ENCODE results near the gene CMTM8.

The CMTM8 gene

GRCh38 chr3:32316976-32317375 lies 78.5 kb downstream of the CMTM8 start:
- H3K4me3 ChIP-seq: no peak overlapping the region
- no peak for TF ChIP-seq CTCF (IDR thresholded peaks at IDR 0.05)
- no peak overlapping the region for H3K27ac ChIP-seq
- DNase-seq (ENCODE audit: low spot score): no peak

GRCh38 chr3:32319607-32320006 lies 81.1 kb downstream of the CMTM8 start:
- DNase-seq (ENCODE audit: low spot score): no peak
- Histone ChIP-seq H3K27ac (no peak overlapping the region), H3K4me3 (no peak overlapping the region)
- no peak for TF ChIP-seq CTCF (IDR thresholded peaks at IDR 0.05)

DNA sequence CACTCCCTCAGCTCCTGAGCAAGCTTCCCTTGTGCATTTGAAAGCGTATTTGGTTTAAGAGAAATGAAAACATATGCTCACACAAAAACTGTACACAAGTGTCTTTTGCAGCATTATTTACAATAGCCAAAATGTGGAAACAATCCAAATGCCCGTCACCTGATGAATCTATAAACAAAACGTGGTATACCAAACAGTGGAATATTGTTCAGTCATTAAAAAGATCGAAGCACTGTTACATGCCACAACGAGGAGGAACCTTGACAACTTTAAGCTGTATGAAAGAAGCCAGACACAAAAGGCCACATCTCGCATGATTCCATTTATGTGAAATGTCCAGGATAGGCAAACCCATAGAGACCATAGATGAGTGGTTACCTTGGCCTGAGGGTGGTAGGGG lies 81.6 kb downstream of the CMTM8 start:
- H3K27ac ChIP-seq: no peak overlapping the region

GRCh38 chr3:32321095-32321790 lies 82.8 kb downstream of the CMTM8 start:
- Histone ChIP-seq H3K4me3 (no peak overlapping the region), H3K27ac (no peak overlapping the region)
- TF ChIP-seq CTCF (IDR thresholded peaks at IDR 0.05): no peak
- no peak for DNase-seq (ENCODE audit: low spot score)

More for the DNA sequence above, 81.6 kb downstream of the CMTM8 start:
- no peak overlapping the region for H3K4me3 ChIP-seq
- no peak for DNase-seq (ENCODE audit: low spot score)
- TF ChIP-seq CTCF (IDR thresholded peaks at IDR 0.05): no peak

- no peak for DNase-seq (ENCODE audit: low spot score)
- Histone ChIP-seq H3K27ac (no peak overlapping the region), H3K4me3 (no peak overlapping the region)
- TF ChIP-seq CTCF (IDR thresholded peaks at IDR 0.05): no peak
Measured at GRCh38 chr3:32322311-32322710, 83.8 kb downstream of the CMTM8 start.

DNA sequence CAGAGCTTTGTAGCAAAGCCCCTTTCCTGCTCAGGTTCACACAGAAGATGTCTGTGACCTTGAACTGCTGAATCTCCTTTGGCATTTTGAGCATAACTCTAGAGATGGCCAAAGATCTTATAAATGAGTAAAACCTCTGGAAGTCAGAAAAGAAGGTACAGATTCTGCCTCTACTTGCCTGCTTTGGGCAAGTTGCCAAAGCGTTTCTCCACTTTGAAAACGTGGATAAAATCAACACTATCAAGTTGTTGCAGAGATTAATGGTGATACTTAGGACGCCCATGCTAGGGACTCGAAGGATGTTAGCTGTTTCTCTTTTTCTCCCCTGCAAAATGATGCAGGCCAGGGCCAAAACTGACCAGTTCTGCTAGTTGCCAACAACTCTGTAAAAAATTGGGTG lies 85.1 kb downstream of the CMTM8 start:
- DNase-seq (ENCODE audit: low spot score): no peak
- TF ChIP-seq CTCF (IDR thresholded peaks at IDR 0.05): no peak
- no peak overlapping the region for H3K4me3 ChIP-seq
- H3K27ac ChIP-seq: no peak overlapping the region

- TF ChIP-seq CTCF (IDR thresholded peaks at IDR 0.05): no peak
- DNase-seq (ENCODE audit: low spot score): no peak
- no peak overlapping the region for H3K27ac ChIP-seq
- no peak overlapping the region for H3K4me3 ChIP-seq
Measured at GRCh38 chr3:32325201-32325600, 86.7 kb downstream of the CMTM8 start.

All from coronary artery (tissue), 2 donors.